Heart left ventricle (tissue), 13 donors: ENCODE data around the gene NFIA.

Experiments used
- POLR2A ChIP-seq, 2 donors: fragments of 450-650 bp; IDR thresholded peaks; one replicate each; pipeline ENCODE4 v1.6.1; 2017; ENCODE audit warnings: antibody characterized with exemption in 2 of 2, mild to moderate bottlenecking in 2 of 2, moderate library complexity in 2 of 2
- TF ChIP-seq, protein P1 (sequence below), 12 donors: fragments of 200-600 bp; sonication (generic) in 4 of 12; IDR thresholded peaks; one replicate each; pipeline versions ENCODE4 v1.5.0 to v1.8.0; 2018 to 2022; ENCODE audit warnings: antibody characterized with exemption in 12 of 12, mild to moderate bottlenecking in 5 of 12
- donor health status: ischemic (EF 13 %, LVEDD 7.1; RV severe dilation, severe dysfunction).
- donor health status: DM: no; HTN: yes; CAD: no.
- donor health status: DM: no; HTN: no; CAD: no.
- donor health status: ischemic (EF 25% LVEDD 6.9; RV normal size, moderate dysfunction).
- donor health status: ischemic (EF 25% LVEDD 5.7; RV mildly dilated, moderate dysfunction).
- donor health status: ischemic (EF 35%, LVEDD 5.7; RV mildly dilated, moderate dysfunction).
- donor health status: nonischemic (EF 11% LVEDD 7.7; RV severe dilation, severe dysfunction).
- donor health status: DM: yes; HTN: yes; CAD: no.
- donor health status: PGD.
- donor health status: ischemic (EF 29% LVEDD 5.4; RV normal size, mild dysfunction).
- donor health status: nonischemic (EF 23%, LVEDD 6.1; RV moderate dilation, normal function).

DNA sequence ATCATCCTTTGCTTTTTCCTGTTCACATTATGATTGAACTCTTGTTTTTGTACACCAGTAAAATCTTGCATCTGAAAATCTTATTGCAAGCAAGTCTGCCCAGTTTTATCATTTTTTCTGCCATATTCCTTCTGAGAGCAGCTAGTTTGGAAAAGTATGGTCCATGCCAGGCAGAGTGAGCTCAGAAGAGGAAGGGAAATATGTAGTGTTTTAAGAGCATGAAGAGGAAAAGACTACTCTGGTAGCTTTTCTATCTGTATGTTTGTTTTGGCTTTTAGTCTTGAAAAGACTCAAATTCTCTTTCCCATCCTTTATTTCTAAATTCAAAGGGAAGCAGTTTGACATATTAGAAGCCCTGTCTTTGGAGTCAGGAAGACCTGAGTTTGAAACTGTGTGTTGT, 125.8 kb downstream of the NFIA start:
- TF ChIP-seq, protein P1, sequence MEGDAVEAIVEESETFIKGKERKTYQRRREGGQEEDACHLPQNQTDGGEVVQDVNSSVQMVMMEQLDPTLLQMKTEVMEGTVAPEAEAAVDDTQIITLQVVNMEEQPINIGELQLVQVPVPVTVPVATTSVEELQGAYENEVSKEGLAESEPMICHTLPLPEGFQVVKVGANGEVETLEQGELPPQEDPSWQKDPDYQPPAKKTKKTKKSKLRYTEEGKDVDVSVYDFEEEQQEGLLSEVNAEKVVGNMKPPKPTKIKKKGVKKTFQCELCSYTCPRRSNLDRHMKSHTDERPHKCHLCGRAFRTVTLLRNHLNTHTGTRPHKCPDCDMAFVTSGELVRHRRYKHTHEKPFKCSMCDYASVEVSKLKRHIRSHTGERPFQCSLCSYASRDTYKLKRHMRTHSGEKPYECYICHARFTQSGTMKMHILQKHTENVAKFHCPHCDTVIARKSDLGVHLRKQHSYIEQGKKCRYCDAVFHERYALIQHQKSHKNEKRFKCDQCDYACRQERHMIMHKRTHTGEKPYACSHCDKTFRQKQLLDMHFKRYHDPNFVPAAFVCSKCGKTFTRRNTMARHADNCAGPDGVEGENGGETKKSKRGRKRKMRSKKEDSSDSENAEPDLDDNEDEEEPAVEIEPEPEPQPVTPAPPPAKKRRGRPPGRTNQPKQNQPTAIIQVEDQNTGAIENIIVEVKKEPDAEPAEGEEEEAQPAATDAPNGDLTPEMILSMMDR (IDR thresholded peaks at IDR 0.05), result no peak
- no peak for TF ChIP-seq POLR2A (IDR thresholded peaks at IDR 0.05)
